IPS-20b (cell line): ENCODE results near the gene IQSEC3.
A peak's percentile ranks its signal among the peaks of the same experiment; 100 is the strongest.

ENCODE experiments used
- H3K27ac ChIP-seq: one replicate; pipeline ENCODE4 v1.5.1; 2013; ENCODE audit warnings: low read length
- H3K27me3 ChIP-seq: 2 replicates; pipeline ENCODE4 v1.6.1; 2013; ENCODE audit warnings: mild to moderate bottlenecking, low read length, inconsistent platforms; ENCODE audit not compliant: insufficient read depth
- H3K36me3 ChIP-seq: 2 replicates; pipeline ENCODE4 v1.6.1; 2013; ENCODE audit warnings: low read depth, mild to moderate bottlenecking, inconsistent platforms, low read length, moderate library complexity; ENCODE audit not compliant: insufficient read depth
- H3K4me1 ChIP-seq: 2 replicates; pipeline ENCODE4 v1.6.1; 2013; ENCODE audit warnings: mild to moderate bottlenecking, control low read depth, inconsistent platforms, low read length, moderate library complexity; ENCODE audit not compliant: insufficient read depth
- H3K4me3 ChIP-seq: 2 replicates; pipeline ENCODE4 v1.5.1; 2013; ENCODE audit warnings: mild to moderate bottlenecking, low read length, inconsistent platforms
- H3K9ac ChIP-seq: 2 replicates; pipeline ENCODE4 v1.6.1; 2013; ENCODE audit warnings: low read depth, mild to moderate bottlenecking, inconsistent platforms, low read length, moderate library complexity
- H3K9me3 ChIP-seq: 2 replicates; pipeline ENCODE4 v1.6.1; 2013; ENCODE audit warnings: mild to moderate bottlenecking, low read depth, low read length, inconsistent platforms; ENCODE audit not compliant: insufficient read depth

The IQSEC3 gene

GRCh38 chr12:190881-191280, 124.3 kb downstream of the IQSEC3 start:
- Histone ChIP-seq H3K27me3 (peaks cover 79% of the 10 kb centered on the region), H3K27ac (no peak overlapping the region)

GRCh38 chr12:191541-191940, 125.0 kb downstream of the IQSEC3 start:
- Histone ChIP-seq H3K9ac (no peak overlapping the region), H3K4me3 (no peak overlapping the region), H3K4me1 (no peaks in the 10 kb centered on the region), H3K27ac (no peak overlapping the region), H3K27me3 (peaks cover 79% of the 10 kb centered on the region), H3K9me3 (no peaks in the 10 kb centered on the region), H3K36me3 (no peaks in the 10 kb centered on the region)

More at GRCh38 chr12:190881-191280, 124.3 kb downstream of the IQSEC3 start:
- Histone ChIP-seq H3K9ac (no peak overlapping the region), H3K4me3 (no peak overlapping the region), H3K36me3 (no peaks in the 10 kb centered on the region), H3K4me1 (no peaks in the 10 kb centered on the region), H3K9me3 (no peaks in the 10 kb centered on the region)

- Histone ChIP-seq H3K9me3 (no peaks in the 10 kb centered on the region), H3K27ac (no peak overlapping the region), H3K27me3 (peaks cover 72% of the 10 kb centered on the region), H3K9ac (no peak overlapping the region), H3K4me3 (no peak overlapping the region), H3K36me3 (no peaks in the 10 kb centered on the region), H3K4me1 (no peaks in the 10 kb centered on the region)
These were observed 126.7 kb downstream of the IQSEC3 start for GRCh38 chr12:193261-193660.

- peaks cover 64% of the 10 kb centered on the region for H3K27me3 ChIP-seq
- no peaks in the 10 kb centered on the region for H3K4me1 ChIP-seq
- H3K9ac ChIP-seq = no peak overlapping the region
These were observed 127.7 kb downstream of the IQSEC3 start for GRCh38 chr12:194276-194675.

GRCh38 chr12:195156-195555, 128.6 kb downstream of the IQSEC3 start:
- H3K9ac ChIP-seq = no peak overlapping the region

More at GRCh38 chr12:194276-194675, 127.7 kb downstream of the IQSEC3 start:
- H3K36me3 ChIP-seq = no peaks in the 10 kb centered on the region
- no peak overlapping the region for H3K4me3 ChIP-seq
- no peaks in the 10 kb centered on the region for H3K9me3 ChIP-seq
- H3K27ac ChIP-seq = no peak overlapping the region

GRCh38 chr12:195951-196350, 129.4 kb downstream of the IQSEC3 start:
- Histone ChIP-seq H3K9me3 (no peaks in the 10 kb centered on the region), H3K4me1 (no peaks in the 10 kb centered on the region), H3K4me3 (no peak overlapping the region), H3K9ac (no peak overlapping the region), H3K27me3 (peaks cover 54% of the 10 kb centered on the region), H3K27ac (no peak overlapping the region), H3K36me3 (no peaks in the 10 kb centered on the region)

More at GRCh38 chr12:195156-195555, 128.6 kb downstream of the IQSEC3 start:
- no peaks in the 10 kb centered on the region for H3K36me3 ChIP-seq
- no peak overlapping the region for H3K27ac ChIP-seq
- no peaks in the 10 kb centered on the region for H3K9me3 ChIP-seq
- H3K27me3 ChIP-seq = peaks cover 55% of the 10 kb centered on the region
- no peaks in the 10 kb centered on the region for H3K4me1 ChIP-seq
- no peak overlapping the region for H3K4me3 ChIP-seq

- Histone ChIP-seq H3K27me3 (peaks cover 55% of the 10 kb centered on the region), H3K36me3 (no peaks in the 10 kb centered on the region), H3K9ac (no peak overlapping the region), H3K27ac (no peak overlapping the region), H3K4me1 (no peaks in the 10 kb centered on the region), H3K9me3 (no peaks in the 10 kb centered on the region), H3K4me3 (no peak overlapping the region)
These were observed 129.9 kb downstream of the IQSEC3 start for GRCh38 chr12:196436-196835.

- Histone ChIP-seq H3K9ac (no peak overlapping the region), H3K27me3 (peaks cover 56% of the 10 kb centered on the region), H3K9me3 (no peaks in the 10 kb centered on the region), H3K4me1 (peaks cover 3% of the 10 kb centered on the region; the same call in 1 of the 2 replicates), H3K36me3 (no peaks in the 10 kb centered on the region), H3K4me3 (no peak overlapping the region), H3K27ac (no peak overlapping the region)
These were observed 130.8 kb downstream of the IQSEC3 start for GRCh38 chr12:197347-197746.

GRCh38 chr12:197911-198695, 131.5 kb downstream of the IQSEC3 start:
- H3K36me3 ChIP-seq = no peaks in the 10 kb centered on the region
- H3K27me3 ChIP-seq = peaks cover 57% of the 10 kb centered on the region
- peaks cover 7% of the 10 kb centered on the region; the same call in 1 of the 2 replicates for H3K4me1 ChIP-seq
- no peaks in the 10 kb centered on the region for H3K9me3 ChIP-seq
- H3K9ac ChIP-seq = no peak overlapping the region
- H3K4me3 ChIP-seq = no peak overlapping the region
- no peak overlapping the region for H3K27ac ChIP-seq

GRCh38 chr12:198705-199104, 132.1 kb downstream of the IQSEC3 start:
- peaks cover 7% of the 10 kb centered on the region; the same call in 1 of the 2 replicates for H3K4me1 ChIP-seq
- H3K27ac ChIP-seq = no peak overlapping the region
- H3K36me3 ChIP-seq = no peaks in the 10 kb centered on the region
- H3K9me3 ChIP-seq = no peaks in the 10 kb centered on the region
- peaks cover 63% of the 10 kb centered on the region for H3K27me3 ChIP-seq
- H3K4me3 ChIP-seq = no peak overlapping the region
- no peak overlapping the region for H3K9ac ChIP-seq

GRCh38 chr12:201361-201760, 134.8 kb downstream of the IQSEC3 start:
- peaks cover 69% of the 10 kb centered on the region for H3K27me3 ChIP-seq
- H3K9ac ChIP-seq = no peak overlapping the region
- H3K4me1 ChIP-seq = peaks cover 7% of the 10 kb centered on the region; the same call in 1 of the 2 replicates
- no peak overlapping the region for H3K27ac ChIP-seq
- no peak overlapping the region for H3K4me3 ChIP-seq
- H3K9me3 ChIP-seq = no peaks in the 10 kb centered on the region
- H3K36me3 ChIP-seq = no peaks in the 10 kb centered on the region

GRCh38 chr12:202081-202731, 135.6 kb downstream of the IQSEC3 start:
- peaks cover 77% of the 10 kb centered on the region for H3K27me3 ChIP-seq
- no peak overlapping the region for H3K9ac ChIP-seq
- no peaks in the 10 kb centered on the region for H3K9me3 ChIP-seq
- peaks cover 7% of the 10 kb centered on the region; the same call in 1 of the 2 replicates for H3K4me1 ChIP-seq
- H3K27ac ChIP-seq = no peak overlapping the region
- no peaks in the 10 kb centered on the region for H3K36me3 ChIP-seq
- peak overlapping the region; percentile 42; the same call in 1 of the 2 replicates for H3K4me3 ChIP-seq
